PC-3 (cell line): Measurements from ENCODE around the gene HEPHL1. TPM values are rescaled to one million over a fixed set of nuclear protein-coding genes. Genes with fewer than 3 reads are reported as not detected.

Source experiments
- total RNA-seq: library from RNA; depleted of rRNA; stranded (reverse); fragments of >200 nt; gene quantifications from 2 replicates; pipeline ENCODE4 v1.2.3, GENCODE V29; 2014; rRNA removed

The HEPHL1 gene
- total RNA-seq, 1 experiment from 2014 or later: 4.4 TPM

Other genes starting within 250 kb of the HEPHL1 start
- gene MED17, start 237.1 kb upstream of the HEPHL1 start, total RNA-seq: 50.6 and 58.5 TPM in 2 replicates
- gene VSTM5, start 170.7 kb upstream of the HEPHL1 start, total RNA-seq: 12.6 and 15.6 TPM in 2 replicates
- gene PANX1, start 107.5 kb downstream of the HEPHL1 start, total RNA-seq: 62.9 and 67.7 TPM in 2 replicates